H9 (cell line): ENCODE measurements around the gene PDE4B. TPM values are rescaled to one million over a fixed set of nuclear protein-coding genes. Genes with fewer than 3 reads are reported as not detected.

ENCODE experiments used
- DNase-seq: peaks from one replicate; pipeline ENCODE4 v3.0.0-alpha.2; 2017
- H2AFZ ChIP-seq: one replicate; pipeline ENCODE4 v1.6.1; 2013; ENCODE audit warnings: mild to moderate bottlenecking, low read length, control low read depth, moderate library complexity
- H2AK5ac ChIP-seq: 2 replicates; pipeline ENCODE4 v1.6.1; 2013; ENCODE audit warnings: low read length, control low read depth, mixed read lengths; ENCODE audit not compliant: insufficient read length
- H2BK120ac ChIP-seq: one replicate; pipeline ENCODE4 v1.6.1; 2013; ENCODE audit warnings: low read depth, mild to moderate bottlenecking, low read length, control low read depth, inconsistent platforms; ENCODE audit not compliant: poor library complexity, severe bottlenecking
- H2BK12ac ChIP-seq: 2 replicates; pipeline ENCODE4 v1.6.1; 2013; ENCODE audit warnings: low read length, control low read depth, mixed read lengths, low read depth; ENCODE audit not compliant: insufficient read length
- H2BK15ac ChIP-seq: 2 replicates; pipeline ENCODE4 v1.6.1; 2013; ENCODE audit warnings: low read depth, low read length, control low read depth
- H2BK20ac ChIP-seq: one replicate; pipeline ENCODE4 v1.6.1; 2013; ENCODE audit warnings: low read depth, mild to moderate bottlenecking, low read length, control low read depth, inconsistent platforms; ENCODE audit not compliant: poor library complexity, severe bottlenecking
- H2BK5ac ChIP-seq: 2 replicates; pipeline ENCODE4 v1.6.1; 2013; ENCODE audit warnings: low read length, control low read depth, mixed read lengths; ENCODE audit not compliant: insufficient read length
- H3K14ac ChIP-seq: 2 replicates; pipeline ENCODE4 v1.6.1; 2013; ENCODE audit warnings: low read length, control low read depth; ENCODE audit not compliant: insufficient read depth
- H3K18ac ChIP-seq: 2 replicates; pipeline ENCODE4 v1.6.1; 2013; ENCODE audit warnings: low read depth, mild to moderate bottlenecking, mixed read lengths, low read length, control low read depth; ENCODE audit not compliant: insufficient read length
- H3K23ac ChIP-seq: 2 replicates; pipeline ENCODE4 v1.6.1; 2013; ENCODE audit warnings: low read length, control low read depth, mixed read lengths, low read depth; ENCODE audit not compliant: insufficient read length
- H3K23me2 ChIP-seq: 2 replicates; pipeline ENCODE4 v1.6.1; 2013; ENCODE audit warnings: low read depth, mild to moderate bottlenecking, mixed read lengths, low read length, control low read depth; ENCODE audit not compliant: insufficient read length, poor library complexity, severe bottlenecking
- H3K27ac ChIP-seq: 2 replicates; pipeline ENCODE4 v1.5.1; 2013; ENCODE audit warnings: low read length, control low read depth, mixed read lengths, low read depth; ENCODE audit not compliant: insufficient read length
- H3K27me3 ChIP-seq: 2 replicates; pipeline ENCODE4 v1.6.1; 2013; ENCODE audit warnings: low read length, control low read depth, inconsistent platforms; ENCODE audit not compliant: insufficient read depth
- H3K4ac ChIP-seq: 2 replicates; pipeline ENCODE4 v1.6.1; 2013; ENCODE audit warnings: low read depth, mild to moderate bottlenecking, control low read depth, inconsistent platforms, low read length, moderate library complexity
- H3K4me1 ChIP-seq: 2 replicates; pipeline ENCODE4 v1.6.1; 2013; ENCODE audit warnings: low read length, control low read depth, inconsistent platforms; ENCODE audit not compliant: insufficient read depth
- H3K4me2 ChIP-seq: 2 replicates; pipeline ENCODE4 v1.6.1; 2013; ENCODE audit warnings: low read length, control low read depth, mixed read lengths; ENCODE audit not compliant: insufficient read length, insufficient read depth
- H3K56ac ChIP-seq: 2 replicates; pipeline ENCODE4 v1.6.1; 2013; ENCODE audit warnings: low read depth, mild to moderate bottlenecking, mixed read lengths, low read length, control low read depth; ENCODE audit not compliant: insufficient read length
- H3K79me1 ChIP-seq: 2 replicates; pipeline ENCODE4 v1.6.1; 2013; ENCODE audit warnings: low read depth, mild to moderate bottlenecking, moderate library complexity, low read length, control low read depth, inconsistent platforms; ENCODE audit not compliant: insufficient read depth, poor library complexity, severe bottlenecking
- H3K79me2 ChIP-seq: 2 replicates; pipeline ENCODE4 v1.6.1; 2013; ENCODE audit warnings: low read length, control low read depth, inconsistent platforms; ENCODE audit not compliant: insufficient read depth
- H3K9ac ChIP-seq: 2 replicates; pipeline ENCODE4 v1.6.1; 2013; ENCODE audit warnings: low read length, control low read depth, mixed read lengths; ENCODE audit not compliant: insufficient read length; ENCODE audit errors: extremely low read depth
- H3K9me3 ChIP-seq: one replicate; pipeline ENCODE4 v1.6.1; 2013; ENCODE audit warnings: low read depth, low read length, inconsistent platforms; ENCODE audit not compliant: control insufficient read depth
- H3T11ph ChIP-seq: one replicate; pipeline ENCODE4 v1.6.1; 2013; ENCODE audit warnings: mild to moderate bottlenecking, low read length, control low read depth, inconsistent platforms
- H4K20me1 ChIP-seq: one replicate; pipeline ENCODE4 v1.6.1; 2013; ENCODE audit not compliant: control insufficient read depth, insufficient read length, insufficient read depth
- H4K5ac ChIP-seq: 2 replicates; pipeline ENCODE4 v1.6.1; 2013; ENCODE audit warnings: low read depth, mild to moderate bottlenecking, mixed read lengths, low read length, control low read depth; ENCODE audit not compliant: insufficient read length
- H4K8ac ChIP-seq: replicated peaks from 2 replicates; pipeline ENCODE4 v1.6.1; 2013; ENCODE audit warnings: low read length, control low read depth, mixed read lengths, low read depth; ENCODE audit not compliant: insufficient read length
- H4K91ac ChIP-seq: 2 replicates; pipeline ENCODE4 v1.6.1; 2013; ENCODE audit warnings: low read depth, mild to moderate bottlenecking, moderate library complexity, mixed read lengths, low read length, control low read depth; ENCODE audit not compliant: insufficient read length
- H3K27ac Mint-ChIP-seq, 3 experiments: 2 replicates in 2 of 3; 3 replicates in 1 of 3; pipeline ENCODE4 v1.8.0; 2020 to 2021; ENCODE audit warnings: mixed read lengths in 3 of 3, mild to moderate bottlenecking in 1 of 3, moderate library complexity in 1 of 3
- H3K27me3 Mint-ChIP-seq: 2 replicates; pipeline ENCODE4 v1.8.0; 2021; ENCODE audit warnings: low read depth, mild to moderate bottlenecking, moderate library complexity, mixed read lengths
- H3K36me3 Mint-ChIP-seq, 3 experiments: 2 replicates in 2 of 3; 3 replicates in 1 of 3; pipeline ENCODE4 v1.8.0; 2020 to 2021; ENCODE audit warnings: low read depth in 3 of 3, mixed read lengths in 3 of 3; ENCODE audit not compliant: insufficient read depth in 1 of 3
- H3K4me1 Mint-ChIP-seq, 2 experiments: 2 replicates each; pipeline ENCODE4 v1.8.0; 2020; ENCODE audit warnings: mixed read lengths in 2 of 2
- H3K4me3 Mint-ChIP-seq, 2 experiments: 2 replicates in 1 of 2; 3 replicates in 1 of 2; pipeline ENCODE4 v1.8.0; 2020 to 2021; ENCODE audit warnings: mild to moderate bottlenecking in 2 of 2, mixed read lengths in 2 of 2, moderate library complexity in 1 of 2
- H3K9me3 Mint-ChIP-seq, 2 experiments: 2 replicates in 1 of 2; 3 replicates in 1 of 2; pipeline ENCODE4 v1.8.0; 2020; ENCODE audit warnings: mild to moderate bottlenecking in 2 of 2, mixed read lengths in 2 of 2, moderate library complexity in 1 of 2
- CTCF ChIP-seq: fragments of 200-600 bp; sonication (generic); conservative IDR thresholded peaks from 3 replicates; pipeline ENCODE4 v1.8.0; 2021; ENCODE audit warnings: antibody characterized with exemption, mild to moderate bottlenecking
- WGBS: extraction: QIAGEN DNeasy Blood & Tissue Kit; methylation state at CpG from one replicate; pipeline ENCODE4 v1.1.7; 2013; ENCODE audit warnings: missing lambda C conversion rate, low lambda C conversion rate, mixed read lengths; ENCODE audit not compliant: insufficient read length; ENCODE audit errors: extremely low coverage; 5-methylcytosine and 5-hydroxymethylcytosine counted together
- total RNA-seq: library from RNA; stranded (reverse); gene quantifications from 2 replicates; pipeline ENCODE4 v1.2.1, GENCODE V29; 2021

PDE4B gene
- total RNA-seq, 1 experiment from 2014 or later, result 19.8 TPM

GRCh38 chr1:65955503-65955902 is 162.8 kb downstream of the PDE4B start:
- no peak overlapping the region for H2BK15ac ChIP-seq
- H3K79me1 ChIP-seq, result no peaks in the 10 kb centered on the region
- H3K18ac ChIP-seq, result no peak overlapping the region
- Mint-ChIP-seq H3K27ac (no peak overlapping the region; a peak in 2 of 7 replicates), H3K4me1 (no peaks in the 10 kb centered on the region), H3K4me3 (no peak overlapping the region), H3K27me3 (no peaks in the 10 kb centered on the region), H3K36me3 (no peaks in the 10 kb centered on the region), H3K9me3 (no peaks in the 10 kb centered on the region)
- no peak overlapping the region for H3K9ac ChIP-seq
- H3K27me3 ChIP-seq, result no peaks in the 10 kb centered on the region
- TF ChIP-seq CTCF, result no peak
- no peak overlapping the region for H2BK5ac ChIP-seq
- H3K79me2 ChIP-seq, result no peaks in the 10 kb centered on the region
- H4K91ac ChIP-seq, result no peak overlapping the region
- H3T11ph ChIP-seq, result no peak overlapping the region
- no peak overlapping the region for H3K4me2 ChIP-seq
- H2BK120ac ChIP-seq, result no peak overlapping the region
- no peak overlapping the region for H2BK20ac ChIP-seq
- H3K14ac ChIP-seq, result no peak overlapping the region
- H2AFZ ChIP-seq, result no peak overlapping the region
- no peak overlapping the region for H3K56ac ChIP-seq
- H3K23ac ChIP-seq, result no peak overlapping the region
- H4K5ac ChIP-seq, result peak overlapping the region; percentile 30
- no peak overlapping the region for H4K8ac ChIP-seq
- H3K4me1 ChIP-seq, result no peaks in the 10 kb centered on the region
- WGBS, result no CpG with 5 or more reads among the region's 6 CpGs
- DNase-seq, result no peak
- H3K4ac ChIP-seq, result no peak overlapping the region
- H4K20me1 ChIP-seq, result no peaks in the 10 kb centered on the region
- H3K23me2 ChIP-seq, result no peaks in the 10 kb centered on the region
- no peaks in the 10 kb centered on the region for H3K9me3 ChIP-seq
- H3K27ac ChIP-seq, result no peak overlapping the region
- no peak overlapping the region for H2AK5ac ChIP-seq
- no peak overlapping the region for H2BK12ac ChIP-seq
